Liver (tissue), 9 donors: ENCODE data around the gene PDLIM7. TPM values are rescaled to one million over a fixed set of nuclear protein-coding genes. Genes with fewer than 3 reads are reported as not detected.

ENCODE experiments used
- DNase-seq: peaks from one replicate; pipeline ENCODE4 v3.0.0-alpha.2; 2017; ENCODE audit warnings: low spot score
- H3K27ac ChIP-seq, 2 donors: one replicate each; pipeline ENCODE4 v1.7.0; 2013; ENCODE audit warnings: inconsistent platforms in 2 of 2, low read length in 2 of 2, control low read depth in 1 of 2, low read depth in 1 of 2, mild to moderate bottlenecking in 1 of 2
- H3K27me3 ChIP-seq, 4 donors: one replicate each; pipeline versions ENCODE4 v1.6.1 to v1.7.0; 2013; ENCODE audit warnings: low read length in 3 of 4, inconsistent platforms in 1 of 4, mild to moderate bottlenecking in 1 of 4, moderate library complexity in 1 of 4; ENCODE audit not compliant: control insufficient read depth in 4 of 4, insufficient read depth in 4 of 4
- H3K36me3 ChIP-seq, 4 donors: one replicate each; pipeline versions ENCODE4 v1.6.1 to v1.7.0; 2013; ENCODE audit warnings: low read length in 3 of 4, mild to moderate bottlenecking in 3 of 4, low read depth in 1 of 4, moderate library complexity in 1 of 4; ENCODE audit not compliant: control insufficient read depth in 4 of 4, insufficient read depth in 3 of 4
- H3K4me1 ChIP-seq, 4 donors: one replicate each; pipeline versions ENCODE4 v1.6.1 to v1.7.0; 2013; ENCODE audit warnings: low read length in 3 of 4, mild to moderate bottlenecking in 3 of 4, moderate library complexity in 1 of 4; ENCODE audit not compliant: control insufficient read depth in 4 of 4, insufficient read depth in 4 of 4
- H3K4me3 ChIP-seq, 3 donors: one replicate each; pipeline versions ENCODE4 v1.6.1 to v1.7.0; 2013; ENCODE audit warnings: low read length in 3 of 3, control low read depth in 1 of 3, low read depth in 1 of 3, mild to moderate bottlenecking in 1 of 3
- H3K9ac ChIP-seq, 2 donors: one replicate each; pipeline ENCODE4 v1.7.0; 2013; ENCODE audit warnings: low read length in 2 of 2, mild to moderate bottlenecking in 2 of 2, moderate library complexity in 2 of 2, control low read depth in 1 of 2, low read depth in 1 of 2
- H3K9me3 ChIP-seq, 4 donors: one replicate each; pipeline versions ENCODE4 v1.6.1 to v1.7.0; 2013; ENCODE audit warnings: low read length in 3 of 4; ENCODE audit not compliant: control insufficient read depth in 4 of 4
- FOXA2 ChIP-seq: IDR thresholded peaks from 2 replicates; pipeline ENCODE4 v1.6.1; 2016; ENCODE audit warnings: antibody characterized with exemption
- GABPA ChIP-seq, 2 donors: IDR thresholded peaks in 1 of 2; conservative IDR thresholded peaks in 1 of 2; 2 replicates each; pipeline ENCODE4 v1.6.1; 2016; ENCODE audit warnings: antibody characterized with exemption in 2 of 2, mild to moderate bottlenecking in 1 of 2, moderate library complexity in 1 of 2
- NR2F2 ChIP-seq: IDR thresholded peaks from 2 replicates; pipeline ENCODE4 v1.6.1; 2016; ENCODE audit warnings: antibody characterized with exemption
- RAD21 ChIP-seq, 2 donors: IDR thresholded peaks; 2 replicates each; pipeline ENCODE4 v1.6.1; 2016; ENCODE audit warnings: antibody characterized with exemption in 2 of 2, mild to moderate bottlenecking in 2 of 2
- SP1 ChIP-seq: IDR thresholded peaks from 2 replicates; pipeline ENCODE4 v1.6.1; 2018; ENCODE audit warnings: antibody characterized with exemption, mild to moderate bottlenecking
- TAF1 ChIP-seq: conservative IDR thresholded peaks from 2 replicates; pipeline ENCODE4 v1.6.1; 2016; ENCODE audit warnings: antibody characterized with exemption, mild to moderate bottlenecking
- ZBTB33 ChIP-seq: IDR thresholded peaks from 2 replicates; pipeline ENCODE4 v1.6.1; 2016; ENCODE audit warnings: antibody characterized with exemption
- WGBS: extraction: QIAGEN DNeasy Blood & Tissue Kit; methylation state at CpG from one replicate; pipeline ENCODE4 v1.1.7; 2013; 5-methylcytosine and 5-hydroxymethylcytosine counted together
- polyA plus RNA-seq, 2 donors: library from polyadenylated mRNA; stranded (reverse) in 1 of 2; unstranded in 1 of 2; fragments of 200-250 nt in 1 of 2; fragments of >200 nt in 1 of 2; fragmentation: Nextera tagmentation in 1 of 2; extraction: Ambion mirVana in 1 of 2; gene quantifications; one replicate each; pipeline versions ENCODE4 v1.2.1 to v1.2.3, GENCODE V29; 2013 to 2015
- total RNA-seq, 2 donors: library from RNA; depleted of rRNA; stranded (reverse); fragments of >200 nt; gene quantifications; one replicate each; pipeline ENCODE4 v1.2.3, GENCODE V29; 2014
- TF ChIP-seq, protein P1 (sequence below): IDR thresholded peaks from 2 replicates; pipeline ENCODE4 v1.6.1; 2016; ENCODE audit warnings: antibody characterized with exemption, mild to moderate bottlenecking
- TF ChIP-seq, protein P2 (sequence below): IDR thresholded peaks from 2 replicates; pipeline ENCODE4 v1.6.1; 2016; ENCODE audit warnings: antibody characterized with exemption
- donor health status: healthy.
- donor health status: healthy.
- donor health status: healthy.
- donor health status: healthy.
- donor health status: healthy.

The PDLIM7 gene
- total and polyA plus RNA-seq, 4 donors, result 5.5 to 36.0 (median 8.5) TPM

DNA sequence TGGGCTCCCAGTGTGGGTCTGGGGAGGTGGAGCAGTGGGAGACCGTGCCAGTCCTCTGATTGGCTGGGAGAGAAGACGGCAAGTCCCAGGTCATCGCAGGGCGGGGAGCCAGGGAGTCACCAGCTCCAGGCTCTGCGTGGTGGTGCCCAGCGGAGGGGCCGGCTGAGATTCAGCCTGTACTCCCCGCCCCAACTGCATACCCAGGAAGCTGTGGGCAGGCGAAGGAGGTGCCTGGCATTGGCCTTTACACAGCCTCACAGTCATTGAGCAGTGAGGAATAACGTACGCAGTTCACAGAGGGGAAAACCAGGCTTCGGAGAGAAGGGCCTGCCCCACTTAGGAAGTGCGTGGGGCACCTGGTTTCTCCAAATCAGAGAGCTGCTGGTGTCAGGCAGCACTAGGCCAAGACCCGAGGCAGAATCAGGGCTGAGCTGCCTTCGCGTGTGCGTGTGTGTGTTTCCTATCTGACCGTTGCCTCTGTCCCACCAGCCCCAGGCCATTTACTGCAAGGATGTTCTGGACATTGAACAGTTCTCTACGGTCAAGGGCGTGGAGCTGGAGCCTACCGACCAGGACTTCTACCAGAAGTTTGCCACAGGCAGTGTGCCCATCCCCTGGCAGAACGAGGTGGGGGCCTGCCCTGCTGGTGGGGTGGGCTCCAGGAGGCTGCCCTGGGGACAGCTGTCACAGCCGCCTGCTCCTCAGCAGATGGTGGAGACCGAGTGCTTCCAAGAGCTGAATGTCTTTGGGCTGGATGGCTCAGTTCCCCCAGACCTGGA lies 57.0 kb downstream of the PDLIM7 start:
- Histone ChIP-seq H3K36me3 (peaks cover 2 to 17% (median 11%) of the 10 kb centered on the region in 4 donors), H3K27me3 (no peaks in the 10 kb centered on the region), H3K9me3 (no peaks in the 10 kb centered on the region), H3K4me3 (no peak overlapping the region), H3K27ac (no peak overlapping the region), H3K9ac (no peak overlapping the region), H3K4me1 (no peaks in the 10 kb centered on the region)
- DNase-seq, result no peak
- TF ChIP-seq ZBTB33, result no peak
- no peak for TF ChIP-seq TAF1
- TF ChIP-seq NR2F2, result no peak
- whole genome bisulfite sequencing, result 94% methylated on average over 24 of the region's 24 CpGs

- Histone ChIP-seq H3K9ac (no peak overlapping the region), H3K4me1 (no peaks in the 10 kb centered on the region), H3K4me3 (no peak overlapping the region), H3K27ac (no peak overlapping the region), H3K36me3 (peaks cover 5 to 23% (median 14%) of the 10 kb centered on the region in 4 donors), H3K27me3 (no peaks in the 10 kb centered on the region), H3K9me3 (no peaks in the 10 kb centered on the region)
- TF ChIP-seq GABPA (IDR thresholded peaks at IDR 0.05 in 1 of 2, conservative IDR thresholded peaks at IDR 0.05 in 1 of 2), result no peak
- TF ChIP-seq NR2F2, result no peak
- no peak for TF ChIP-seq SP1
- TF ChIP-seq FOXA2, result no peak
- no peak for TF ChIP-seq ZBTB33
- TF ChIP-seq, protein P1, sequence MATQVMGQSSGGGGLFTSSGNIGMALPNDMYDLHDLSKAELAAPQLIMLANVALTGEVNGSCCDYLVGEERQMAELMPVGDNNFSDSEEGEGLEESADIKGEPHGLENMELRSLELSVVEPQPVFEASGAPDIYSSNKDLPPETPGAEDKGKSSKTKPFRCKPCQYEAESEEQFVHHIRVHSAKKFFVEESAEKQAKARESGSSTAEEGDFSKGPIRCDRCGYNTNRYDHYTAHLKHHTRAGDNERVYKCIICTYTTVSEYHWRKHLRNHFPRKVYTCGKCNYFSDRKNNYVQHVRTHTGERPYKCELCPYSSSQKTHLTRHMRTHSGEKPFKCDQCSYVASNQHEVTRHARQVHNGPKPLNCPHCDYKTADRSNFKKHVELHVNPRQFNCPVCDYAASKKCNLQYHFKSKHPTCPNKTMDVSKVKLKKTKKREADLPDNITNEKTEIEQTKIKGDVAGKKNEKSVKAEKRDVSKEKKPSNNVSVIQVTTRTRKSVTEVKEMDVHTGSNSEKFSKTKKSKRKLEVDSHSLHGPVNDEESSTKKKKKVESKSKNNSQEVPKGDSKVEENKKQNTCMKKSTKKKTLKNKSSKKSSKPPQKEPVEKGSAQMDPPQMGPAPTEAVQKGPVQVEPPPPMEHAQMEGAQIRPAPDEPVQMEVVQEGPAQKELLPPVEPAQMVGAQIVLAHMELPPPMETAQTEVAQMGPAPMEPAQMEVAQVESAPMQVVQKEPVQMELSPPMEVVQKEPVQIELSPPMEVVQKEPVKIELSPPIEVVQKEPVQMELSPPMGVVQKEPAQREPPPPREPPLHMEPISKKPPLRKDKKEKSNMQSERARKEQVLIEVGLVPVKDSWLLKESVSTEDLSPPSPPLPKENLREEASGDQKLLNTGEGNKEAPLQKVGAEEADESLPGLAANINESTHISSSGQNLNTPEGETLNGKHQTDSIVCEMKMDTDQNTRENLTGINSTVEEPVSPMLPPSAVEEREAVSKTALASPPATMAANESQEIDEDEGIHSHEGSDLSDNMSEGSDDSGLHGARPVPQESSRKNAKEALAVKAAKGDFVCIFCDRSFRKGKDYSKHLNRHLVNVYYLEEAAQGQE, result no peak
- TF ChIP-seq, protein P2, sequence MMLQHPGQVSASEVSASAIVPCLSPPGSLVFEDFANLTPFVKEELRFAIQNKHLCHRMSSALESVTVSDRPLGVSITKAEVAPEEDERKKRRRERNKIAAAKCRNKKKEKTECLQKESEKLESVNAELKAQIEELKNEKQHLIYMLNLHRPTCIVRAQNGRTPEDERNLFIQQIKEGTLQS, result no peak
- no peak for TF ChIP-seq RAD21 (IDR thresholded peaks at IDR 0.05)
- no peak for DNase-seq
- WGBS, result 95% methylated on average over 4 of the region's 4 CpGs
These were observed 57.8 kb downstream of the PDLIM7 start for GRCh38 chr5:177439518-177440053.
